GM10266 (cell line): Measurements from ENCODE around the gene ADARB2.
"Not testable (repeated sequence)": the region's sequence is repeated elsewhere in the genome, so short reads cannot be mapped to it uniquely, and the experiment has no call there.

Experiments
- DNase-seq: peaks from one replicate; pipeline ENCODE4 v3.0.0; 2012; ENCODE audit errors: extremely low spot score
- CTCF ChIP-seq: IDR thresholded peaks from 2 replicates; pipeline ENCODE4 v1.5.1; 2012; ENCODE audit warnings: mild to moderate bottlenecking, low read depth; ENCODE audit not compliant: control insufficient read depth, insufficient read depth; ENCODE audit errors: missing control alignments

The ADARB2 gene

GRCh38 chr10:1253523-1254353 lies 483.6 kb downstream of the ADARB2 start:
- TF ChIP-seq CTCF, result no peak
- DNase-seq, result no peak

- TF ChIP-seq CTCF, result no peak
- no peak for DNase-seq
Observed at GRCh38 chr10:1251769-1252168, 485.6 kb downstream of the ADARB2 start.

- no peak for TF ChIP-seq CTCF
- DNase-seq, result no peak
Observed at GRCh38 chr10:1249142-1249920, 488.0 kb downstream of the ADARB2 start.

- DNase-seq, result not testable (repeated sequence)
Observed at GRCh38 chr10:1248262-1248630, 489.1 kb downstream of the ADARB2 start.

- DNase-seq, result no peak
- TF ChIP-seq CTCF, result no peak
Observed at GRCh38 chr10:1247598-1248261, 489.6 kb downstream of the ADARB2 start.

GRCh38 chr10:1244493-1244892 lies 492.8 kb downstream of the ADARB2 start:
- no peak for TF ChIP-seq CTCF

GRCh38 chr10:1243486-1244234 lies 493.7 kb downstream of the ADARB2 start:
- no peak for DNase-seq
- no peak for TF ChIP-seq CTCF

More at GRCh38 chr10:1244493-1244892, 492.8 kb downstream of the ADARB2 start:
- no peak for DNase-seq
